GM18520 (cell line): ENCODE results near the gene RSF1.
A peak's percentile ranks its signal among the peaks of the same experiment; 100 is the strongest.

Experiments used
- ATAC-seq: cut with Tn5 transposase; IDR thresholded peaks from one replicate; pipeline ENCODE4 v1.9.1; 2021; ENCODE audit not compliant: unreplicated experiment

Gene RSF1

GRCh38 chr11:77695417-77695816 is 125.1 kb downstream of the RSF1 start:
- no peak for ATAC-seq

GRCh38 chr11:77690649-77691048 is 129.9 kb downstream of the RSF1 start:
- ATAC-seq: no peak

- ATAC-seq: no peak
Measured at GRCh38 chr11:77687088-77687487, 133.4 kb downstream of the RSF1 start.

GRCh38 chr11:77677138-77677537 is 143.4 kb downstream of the RSF1 start:
- ATAC-seq: no peak

- no peak for ATAC-seq
Measured at GRCh38 chr11:77672264-77672663, 148.3 kb downstream of the RSF1 start.

GRCh38 chr11:77669848-77670511 is 150.5 kb downstream of the RSF1 start:
- ATAC-seq: no peak

GRCh38 chr11:77668760-77669159 is 151.8 kb downstream of the RSF1 start:
- ATAC-seq: no peak

GRCh38 chr11:77665240-77665965 is 155.1 kb downstream of the RSF1 start:
- ATAC-seq: no peak

GRCh38 chr11:77661670-77662069 is 158.9 kb downstream of the RSF1 start:
- no peak for ATAC-seq

GRCh38 chr11:77660947-77661346 is 159.6 kb downstream of the RSF1 start:
- no peak for ATAC-seq

- no peak for ATAC-seq
Measured at GRCh38 chr11:77658213-77659013, 162.1 kb downstream of the RSF1 start.

- ATAC-seq: no peak
Measured at GRCh38 chr11:77656362-77656761, 164.2 kb downstream of the RSF1 start.

GRCh38 chr11:77654770-77655434 is 165.6 kb downstream of the RSF1 start:
- no peak for ATAC-seq

GRCh38 chr11:77650123-77650522 is 170.4 kb downstream of the RSF1 start:
- no peak for ATAC-seq

- ATAC-seq: no peak
Measured at GRCh38 chr11:77647654-77648305, 172.7 kb downstream of the RSF1 start.

- ATAC-seq: no peak
Measured at GRCh38 chr11:77644887-77645286, 175.6 kb downstream of the RSF1 start.

GRCh38 chr11:77642228-77642627 is 178.3 kb downstream of the RSF1 start:
- no peak for ATAC-seq

- ATAC-seq: peak; percentile 85
Measured at GRCh38 chr11:77637345-77638165, 183.0 kb downstream of the RSF1 start, which contains the start of gene CLNS1A. Gene CLNS1A, minus strand, starts transcription at chr11:77637794. Its CDS starts 80 bp downstream, at chr11:77637714.

GRCh38 chr11:77636731-77637344 is 183.7 kb downstream of the RSF1 start:
- no peak for ATAC-seq
